ENCODE data around the gene CAPS.
A peak's percentile ranks its signal among the peaks of the same experiment; 100 is the strongest.

CAPS gene

DNA sequence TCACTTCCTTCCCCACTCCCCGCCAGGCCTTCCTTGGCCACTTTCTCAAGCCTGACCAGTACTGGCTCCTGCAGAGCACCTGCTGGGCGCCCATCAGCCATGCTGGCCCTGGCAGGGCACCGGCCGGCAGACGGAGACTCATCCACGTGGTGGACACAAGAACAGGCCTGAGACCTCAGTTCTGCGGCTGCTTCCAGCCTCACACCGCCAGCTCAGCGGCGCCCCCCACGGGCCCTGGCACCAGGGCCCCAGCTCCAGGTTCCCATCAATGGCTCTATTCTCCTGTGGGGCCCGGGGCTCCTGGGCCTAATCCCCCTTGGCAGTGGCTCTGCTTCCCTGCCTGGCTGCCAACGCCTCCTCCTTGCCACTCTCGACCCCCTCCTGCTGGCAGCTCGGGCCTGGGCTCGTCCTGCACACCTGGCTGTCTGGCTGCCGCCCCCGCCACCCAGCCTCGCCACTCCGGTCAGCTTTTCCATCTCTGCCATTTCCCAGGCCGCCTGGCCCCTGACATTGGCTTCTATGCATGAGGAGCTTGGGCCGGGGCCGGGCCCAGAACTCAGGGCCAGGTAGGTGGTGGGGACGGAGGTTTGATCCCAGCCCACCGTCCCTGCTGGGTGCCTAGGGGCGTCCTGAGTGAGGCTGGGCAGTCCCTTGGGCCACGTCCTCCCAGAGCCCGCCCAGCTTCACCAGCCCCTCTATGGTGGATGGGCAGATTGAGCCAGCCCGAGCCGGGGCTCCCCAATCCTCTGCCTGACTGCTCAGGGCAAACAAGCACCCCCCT lies 16.7 kb upstream of the CAPS start:
- Histone ChIP-seq H4K5ac (ENCODE audit: low read length) (no peak overlapping the region), H3K9ac (ENCODE audit: low read length) (no peak overlapping the region), H2BK15ac (replicated peaks; ENCODE audit: low read depth) (no peak overlapping the region), H3K56ac (ENCODE audit: low read length) (no peak overlapping the region), H2BK120ac (ENCODE audit: low read depth, low read length) (no peak overlapping the region), H4K8ac (ENCODE audit: low read depth, low read length) (no peak overlapping the region), H3K18ac (ENCODE audit: low read length) (no peak overlapping the region), H3K23ac (ENCODE audit: low read length) (no peak overlapping the region), H2AK5ac (ENCODE audit: low read length) (no peak overlapping the region), H3K4me2 (ENCODE audit: low read length) (no peak overlapping the region), H3K27me3 (ENCODE audit: insufficient read depth, low read length, poor library complexity) (no peaks in the 10 kb centered on the region), H3K36me3 (ENCODE audit: control insufficient read depth, insufficient read depth, low read length) (peaks cover 4% of the 10 kb centered on the region), H3K27ac (ENCODE audit: low read depth, low read length) (no peak overlapping the region), H3K4ac (ENCODE audit: low read depth, low read length) (no peak overlapping the region), H3K4me3 (ENCODE audit: low read length) (no peak overlapping the region), H3K79me2 (ENCODE audit: control insufficient read depth, insufficient read depth, low read length) (peaks cover 15% of the 10 kb centered on the region), H3K79me1 (ENCODE audit: low read length) (peaks cover 10% of the 10 kb centered on the region), H2BK5ac (ENCODE audit: low read length) (no peak overlapping the region), H3K4me1 (ENCODE audit: control insufficient read depth, low read depth, low read length) (no peaks in the 10 kb centered on the region)
- no peak for DNase-seq
- no CpG with 5 or more reads among the region's 30 CpGs for WGBS (ENCODE audit: extremely low coverage, insufficient coverage, low lambda C conversion rate)

- no peaks in the 10 kb centered on the region for H3K27me3 ChIP-seq (ENCODE audit: insufficient read depth, low read length, poor library complexity)
- peaks cover 4% of the 10 kb centered on the region for H3K36me3 ChIP-seq (ENCODE audit: control insufficient read depth, insufficient read depth, low read length)
- no peaks in the 10 kb centered on the region for H3K4me1 ChIP-seq (ENCODE audit: control insufficient read depth, low read depth, low read length)
- no peak overlapping the region for H3K4ac ChIP-seq (ENCODE audit: low read depth, low read length)
- no peak overlapping the region for H4K8ac ChIP-seq (ENCODE audit: low read depth, low read length)
- no peak overlapping the region for H3K9ac ChIP-seq (ENCODE audit: low read length)
- no peak overlapping the region for H3K56ac ChIP-seq (ENCODE audit: low read length)
- no peak overlapping the region for H2BK120ac ChIP-seq (ENCODE audit: low read depth, low read length)
- peaks cover 25% of the 10 kb centered on the region for H3K79me2 ChIP-seq (ENCODE audit: control insufficient read depth, insufficient read depth, low read length)
- no peak overlapping the region for H3K18ac ChIP-seq (ENCODE audit: low read length)
- no peak overlapping the region for H3K4me2 ChIP-seq (ENCODE audit: low read length)
- H3K4me3 ChIP-seq (ENCODE audit: low read length): no peak overlapping the region
- no peak overlapping the region for H3K23ac ChIP-seq (ENCODE audit: low read length)
- no peak overlapping the region for H2BK5ac ChIP-seq (ENCODE audit: low read length)
- peaks cover 17% of the 10 kb centered on the region for H3K79me1 ChIP-seq (ENCODE audit: low read length)
- no peak overlapping the region for H4K5ac ChIP-seq (ENCODE audit: low read length)
- no peak for DNase-seq
- no CpG with 5 or more reads among the region's 13 CpGs for WGBS (ENCODE audit: extremely low coverage, insufficient coverage, low lambda C conversion rate)
- H3K27ac ChIP-seq (ENCODE audit: low read depth, low read length): no peak overlapping the region
- H2BK15ac ChIP-seq (replicated peaks; ENCODE audit: low read depth): no peak overlapping the region
- H2AK5ac ChIP-seq (ENCODE audit: low read length): no peak overlapping the region
Observed at GRCh38 chr19:5899728-5900526, 14.1 kb upstream of the CAPS start.

- Histone ChIP-seq H2BK5ac (ENCODE audit: low read length) (no peak overlapping the region), H3K79me1 (ENCODE audit: low read length) (peaks cover 17% of the 10 kb centered on the region), H3K4me2 (ENCODE audit: low read length) (no peak overlapping the region), H3K9ac (ENCODE audit: low read length) (no peak overlapping the region), H2AK5ac (ENCODE audit: low read length) (no peak overlapping the region), H3K27me3 (ENCODE audit: insufficient read depth, low read length, poor library complexity) (no peaks in the 10 kb centered on the region), H3K4me1 (ENCODE audit: control insufficient read depth, low read depth, low read length) (no peaks in the 10 kb centered on the region), H2BK15ac (replicated peaks; ENCODE audit: low read depth) (no peak overlapping the region), H4K5ac (ENCODE audit: low read length) (no peak overlapping the region), H4K8ac (ENCODE audit: low read depth, low read length) (peak overlapping the region; percentile 16), H3K27ac (ENCODE audit: low read depth, low read length) (no peak overlapping the region), H3K4me3 (ENCODE audit: low read length) (no peak overlapping the region), H3K23ac (ENCODE audit: low read length) (no peak overlapping the region), H3K36me3 (ENCODE audit: control insufficient read depth, insufficient read depth, low read length) (peaks cover 4% of the 10 kb centered on the region), H2BK120ac (ENCODE audit: low read depth, low read length) (no peak overlapping the region), H3K4ac (ENCODE audit: low read depth, low read length) (no peak overlapping the region), H3K79me2 (ENCODE audit: control insufficient read depth, insufficient read depth, low read length) (peaks cover 25% of the 10 kb centered on the region), H3K56ac (ENCODE audit: low read length) (no peak overlapping the region), H3K18ac (ENCODE audit: low read length) (no peak overlapping the region)
- WGBS (ENCODE audit: extremely low coverage, insufficient coverage, low lambda C conversion rate): no CpG with 5 or more reads among the region's 8 CpGs
- no peak for DNase-seq
Observed at GRCh38 chr19:5900976-5901375, 13.1 kb upstream of the CAPS start.

DNA sequence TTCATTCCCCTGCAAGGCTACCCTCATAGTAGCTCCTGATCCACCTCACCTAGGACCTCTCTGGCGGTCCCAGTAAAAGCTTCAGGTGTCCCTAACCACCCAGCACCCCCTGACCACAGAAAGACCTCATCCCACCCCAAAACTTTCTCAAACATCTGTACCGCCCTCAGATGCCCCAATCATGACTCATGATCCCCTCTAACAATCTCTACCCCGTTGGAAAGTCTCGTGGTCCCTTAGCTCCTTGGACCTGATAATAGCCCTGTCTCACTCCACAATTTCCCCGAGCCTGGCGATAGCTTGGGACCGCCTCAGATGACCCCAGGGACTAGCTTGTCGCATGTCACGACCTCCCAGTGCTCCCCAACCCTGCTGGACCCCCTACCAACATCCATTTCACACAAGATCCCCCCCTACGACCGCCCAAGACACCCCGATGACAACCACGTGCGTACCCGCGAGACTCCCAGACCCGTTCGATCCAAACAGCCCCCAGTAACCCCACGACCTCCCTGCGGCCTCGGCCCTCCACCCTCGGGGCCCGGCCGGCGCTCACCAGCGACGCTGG lies 10.9 kb upstream of the CAPS start:
- Histone ChIP-seq H3K23ac (ENCODE audit: low read length) (peak overlapping the region; percentile 59), H3K79me2 (ENCODE audit: control insufficient read depth, insufficient read depth, low read length) (peaks cover 25% of the 10 kb centered on the region), H3K9ac (ENCODE audit: low read length) (peak overlapping the region; percentile 97), H3K36me3 (ENCODE audit: control insufficient read depth, insufficient read depth, low read length) (no peaks in the 10 kb centered on the region), H3K4me1 (ENCODE audit: control insufficient read depth, low read depth, low read length) (no peaks in the 10 kb centered on the region), H2BK120ac (ENCODE audit: low read depth, low read length) (no peak overlapping the region), H2BK5ac (ENCODE audit: low read length) (no peak overlapping the region), H3K27ac (ENCODE audit: low read depth, low read length) (peak overlapping the region; percentile 39), H3K27me3 (ENCODE audit: insufficient read depth, low read length, poor library complexity) (no peaks in the 10 kb centered on the region), H3K4ac (ENCODE audit: low read depth, low read length) (peak overlapping the region; percentile 90), H2BK15ac (replicated peaks; ENCODE audit: low read depth) (no peak overlapping the region), H3K79me1 (ENCODE audit: low read length) (peaks cover 15% of the 10 kb centered on the region), H3K56ac (ENCODE audit: low read length) (peak overlapping the region; percentile 99), H3K4me3 (ENCODE audit: low read length) (peak overlapping the region; percentile 62), H4K8ac (ENCODE audit: low read depth, low read length) (no peak overlapping the region), H4K5ac (ENCODE audit: low read length) (no peak overlapping the region), H3K4me2 (ENCODE audit: low read length) (peak overlapping the region; percentile 99), H3K18ac (ENCODE audit: low read length) (peak overlapping the region; percentile 62), H2AK5ac (ENCODE audit: low read length) (no peak overlapping the region)
- WGBS (ENCODE audit: extremely low coverage, insufficient coverage, low lambda C conversion rate): no CpG with 5 or more reads among the region's 27 CpGs
- DNase-seq: peak; percentile 51

- peak; percentile 97 for DNase-seq
- peak within 1 kb of the TSS; percentile 81 for H3K4me3 ChIP-seq (ENCODE audit: low read length)
- no peaks in the 10 kb centered on the region for H3K4me1 ChIP-seq (ENCODE audit: control insufficient read depth, low read depth, low read length)
- H2BK15ac ChIP-seq (replicated peaks; ENCODE audit: low read depth): no peak within 1 kb of the TSS
- H3K4me2 ChIP-seq (ENCODE audit: low read length): peak within 1 kb of the TSS; percentile 99
- H2BK5ac ChIP-seq (ENCODE audit: low read length): peak within 1 kb of the TSS; percentile 96
- no peak within 1 kb of the TSS for H2AK5ac ChIP-seq (ENCODE audit: low read length)
- H3K27ac ChIP-seq (ENCODE audit: low read depth, low read length): peak within 1 kb of the TSS; percentile 47
- H3K36me3 ChIP-seq (ENCODE audit: control insufficient read depth, insufficient read depth, low read length): no peaks in the 10 kb centered on the region
- no peak within 1 kb of the TSS for H4K5ac ChIP-seq (ENCODE audit: low read length)
- H3K56ac ChIP-seq (ENCODE audit: low read length): peak within 1 kb of the TSS; percentile 99
- peaks cover 14% of the 10 kb centered on the region for H3K79me1 ChIP-seq (ENCODE audit: low read length)
- H3K23ac ChIP-seq (ENCODE audit: low read length): peak within 1 kb of the TSS; percentile 59
- no CpG with 5 or more reads among the region's 57 CpGs for WGBS (ENCODE audit: extremely low coverage, insufficient coverage, low lambda C conversion rate)
- H3K9ac ChIP-seq (ENCODE audit: low read length): peak within 1 kb of the TSS; percentile 97
- no peaks in the 10 kb centered on the region for H3K27me3 ChIP-seq (ENCODE audit: insufficient read depth, low read length, poor library complexity)
- peaks cover 25% of the 10 kb centered on the region for H3K79me2 ChIP-seq (ENCODE audit: control insufficient read depth, insufficient read depth, low read length)
- peak within 1 kb of the TSS; percentile 90 for H3K4ac ChIP-seq (ENCODE audit: low read depth, low read length)
- no peak within 1 kb of the TSS for H4K8ac ChIP-seq (ENCODE audit: low read depth, low read length)
- peak within 1 kb of the TSS; percentile 62 for H3K18ac ChIP-seq (ENCODE audit: low read length)
- H2BK120ac ChIP-seq (ENCODE audit: low read depth, low read length): no peak within 1 kb of the TSS
Observed at GRCh38 chr19:5903624-5904351, 10.3 kb upstream of the CAPS start, which contains the start of gene NDUFA11. TSS of gene NDUFA11 (minus strand) at chr19:5903790. CDS start at chr19:5903708, 82 bp downstream.

Data from mesendoderm (in vitro differentiated cells).